HG03135 (cell line): ENCODE data around the gene MYO16.
"Not testable (repeated sequence)": the region's sequence is repeated elsewhere in the genome, so short reads cannot be mapped to it uniquely, and the experiment has no call there.

Experiments
- ATAC-seq: cut with Tn5 transposase; IDR thresholded peaks from one replicate; pipeline ENCODE4 v1.9.1; 2021; ENCODE audit warnings: mild to moderate bottlenecking, moderate library complexity; ENCODE audit not compliant: unreplicated experiment

The MYO16 gene

GRCh38 chr13:109036078-109036780 lies 406.8 kb downstream of the MYO16 start:
- ATAC-seq = no peak

- ATAC-seq = no peak
These were observed 414.2 kb downstream of the MYO16 start for GRCh38 chr13:109043636-109044035.

- no peak for ATAC-seq
These were observed 426.4 kb downstream of the MYO16 start for GRCh38 chr13:109055850-109056249.

GRCh38 chr13:109058087-109058486 lies 428.7 kb downstream of the MYO16 start:
- no peak for ATAC-seq

- no peak for ATAC-seq
These were observed 443.1 kb downstream of the MYO16 start for GRCh38 chr13:109072505-109072904.

- no peak for ATAC-seq
These were observed 445.0 kb downstream of the MYO16 start for GRCh38 chr13:109074436-109074835.

- ATAC-seq = no peak
These were observed 445.4 kb downstream of the MYO16 start for GRCh38 chr13:109074853-109075252.

- no peak for ATAC-seq
These were observed 458.7 kb downstream of the MYO16 start for GRCh38 chr13:109087916-109088623.

GRCh38 chr13:109088624-109088917 lies 459.2 kb downstream of the MYO16 start:
- ATAC-seq = no peak

- no peak for ATAC-seq
These were observed 461.4 kb downstream of the MYO16 start for GRCh38 chr13:109090796-109091195.

- no peak for ATAC-seq
These were observed 461.8 kb downstream of the MYO16 start for GRCh38 chr13:109091249-109091648.

GRCh38 chr13:109092186-109092585 lies 462.8 kb downstream of the MYO16 start:
- not testable (repeated sequence) for ATAC-seq

GRCh38 chr13:109093998-109094397 lies 464.6 kb downstream of the MYO16 start:
- ATAC-seq = no peak

GRCh38 chr13:109095126-109095525 lies 465.7 kb downstream of the MYO16 start:
- ATAC-seq = no peak

- no peak for ATAC-seq
These were observed 466.7 kb downstream of the MYO16 start for GRCh38 chr13:109096101-109096500.

- ATAC-seq = no peak
These were observed 471.4 kb downstream of the MYO16 start for GRCh38 chr13:109100705-109101304.

GRCh38 chr13:109101550-109102144 lies 472.2 kb downstream of the MYO16 start:
- ATAC-seq = no peak

- no peak for ATAC-seq
These were observed 476.5 kb downstream of the MYO16 start for GRCh38 chr13:109105899-109106298.

GRCh38 chr13:109110159-109110558 lies 480.7 kb downstream of the MYO16 start:
- no peak for ATAC-seq

- no peak for ATAC-seq
These were observed 481.7 kb downstream of the MYO16 start for GRCh38 chr13:109111141-109111540.

GRCh38 chr13:109113427-109113826 lies 484.0 kb downstream of the MYO16 start:
- peak; percentile 61 for ATAC-seq

- no peak for ATAC-seq
These were observed 484.8 kb downstream of the MYO16 start for GRCh38 chr13:109114162-109114561.
